ENCODE results near the gene PLEKHA3.

- TF ChIP-seq POLR2A (IDR thresholded peaks at IDR 0.05; ENCODE audit: low read length) (no peak), GATA1 (IDR thresholded peaks at IDR 0.05; ENCODE audit: low read depth, low read length) (no peak)
Measured at GRCh38 chr2:178496049-178496448, 15.8 kb downstream of the PLEKHA3 start.

Measured in erythroblast (primary cell).